GM18526 (cell line): ENCODE results near the gene CC2D1A.

Experiments used
- POLR2A ChIP-seq: IDR thresholded peaks from 3 replicates; pipeline ENCODE4 v1.6.1; 2011; ENCODE audit not compliant: insufficient read length; ENCODE audit errors: extremely low read depth

Gene CC2D1A

DNA sequence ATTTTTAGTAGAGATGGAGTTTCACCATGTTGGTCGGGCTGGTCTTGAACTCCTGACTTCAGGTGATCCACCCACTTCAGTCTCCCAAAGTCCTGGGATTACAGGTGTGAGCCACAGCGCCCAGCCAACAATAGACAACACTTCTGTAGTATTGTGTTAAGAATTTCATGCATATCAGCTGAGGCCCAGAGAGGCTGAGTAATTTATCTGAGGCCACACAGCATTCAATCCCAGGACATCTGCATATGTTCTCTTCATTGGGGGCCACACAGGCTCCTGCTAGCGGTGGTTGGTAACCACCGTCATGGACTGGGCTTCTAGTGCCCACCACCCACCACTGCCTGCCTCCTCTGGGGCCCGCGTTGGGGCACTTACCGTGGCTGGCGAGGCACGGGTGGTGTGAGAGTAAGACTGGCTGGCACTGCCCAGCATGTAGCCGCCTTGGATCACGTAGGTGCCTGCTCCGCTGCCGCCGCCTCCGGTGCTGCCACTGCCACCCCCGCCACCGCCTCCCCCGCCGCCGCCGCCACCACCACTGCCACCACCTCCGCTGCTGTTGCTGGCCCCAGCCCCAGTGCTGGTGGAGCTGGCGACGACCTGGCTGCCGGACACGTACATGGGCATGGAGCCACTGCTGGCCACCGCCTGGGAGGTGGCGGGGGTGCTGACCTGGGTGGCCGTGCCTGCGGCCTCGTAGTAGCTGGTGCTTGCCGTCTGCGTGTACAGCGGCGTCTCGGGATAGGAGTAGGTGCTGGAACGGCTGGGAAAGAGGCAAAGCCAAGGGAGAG is 66.6 kb downstream of the CC2D1A start:
- TF ChIP-seq POLR2A, result no peak

DNA sequence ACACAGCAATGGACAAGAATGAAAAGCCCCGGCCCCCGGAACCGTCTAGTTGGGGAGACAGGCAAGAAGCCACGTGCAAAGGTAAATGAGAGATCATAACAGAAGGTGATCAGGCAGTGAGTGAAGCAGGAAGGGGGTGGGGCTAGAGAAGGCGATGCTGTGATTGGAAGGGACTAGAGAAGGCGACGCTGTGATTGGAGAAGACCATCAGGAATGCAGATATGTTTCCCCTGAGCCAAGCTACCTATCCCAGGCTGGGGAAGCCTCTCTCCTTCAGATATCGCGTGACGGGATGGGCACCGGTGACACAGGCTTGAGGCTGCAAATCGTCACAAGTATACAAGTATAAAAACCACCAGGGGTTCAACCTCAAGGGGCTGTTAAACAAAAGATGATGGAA is 68.1 kb downstream of the CC2D1A start:
- TF ChIP-seq POLR2A, result no peak

DNA sequence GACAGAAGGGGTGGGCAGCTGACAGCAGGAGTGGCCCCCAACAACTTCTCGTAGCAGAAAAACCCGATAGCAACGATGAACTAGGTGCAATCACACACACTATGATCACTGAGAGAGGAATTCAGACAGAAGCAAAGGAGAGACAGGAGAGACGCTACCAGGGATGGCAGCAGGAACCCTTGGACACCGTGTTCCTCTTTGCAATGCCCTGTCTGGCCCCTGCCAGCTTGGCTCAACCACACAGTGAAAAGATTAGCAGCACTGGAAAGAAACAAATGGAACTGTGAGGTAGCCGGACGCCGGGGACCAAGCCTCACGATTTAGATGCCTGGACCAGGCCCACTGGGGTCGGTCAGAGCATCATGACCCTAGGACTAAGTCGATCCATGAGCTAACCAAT is 69.9 kb downstream of the CC2D1A start:
- TF ChIP-seq POLR2A, result no peak

DNA sequence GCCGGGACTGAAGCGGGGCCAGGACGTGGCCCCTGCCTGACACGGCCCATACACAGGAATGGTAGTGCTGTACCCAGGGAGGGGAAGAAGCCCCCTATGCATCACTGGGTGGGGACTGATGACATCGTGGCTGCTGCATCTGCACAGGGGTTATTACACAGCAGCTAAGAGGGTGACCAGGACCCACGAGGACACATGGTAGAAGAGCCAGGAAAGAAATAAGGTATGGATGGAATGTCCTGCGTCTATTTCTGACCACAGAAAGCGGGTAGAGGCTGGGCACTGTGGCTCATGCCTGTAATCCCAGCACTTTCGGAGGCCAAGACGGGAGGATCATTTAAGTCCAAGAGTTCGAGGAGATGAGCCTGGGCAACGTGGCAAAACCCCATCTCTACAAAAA is 70.4 kb downstream of the CC2D1A start:
- TF ChIP-seq POLR2A, result no peak

DNA sequence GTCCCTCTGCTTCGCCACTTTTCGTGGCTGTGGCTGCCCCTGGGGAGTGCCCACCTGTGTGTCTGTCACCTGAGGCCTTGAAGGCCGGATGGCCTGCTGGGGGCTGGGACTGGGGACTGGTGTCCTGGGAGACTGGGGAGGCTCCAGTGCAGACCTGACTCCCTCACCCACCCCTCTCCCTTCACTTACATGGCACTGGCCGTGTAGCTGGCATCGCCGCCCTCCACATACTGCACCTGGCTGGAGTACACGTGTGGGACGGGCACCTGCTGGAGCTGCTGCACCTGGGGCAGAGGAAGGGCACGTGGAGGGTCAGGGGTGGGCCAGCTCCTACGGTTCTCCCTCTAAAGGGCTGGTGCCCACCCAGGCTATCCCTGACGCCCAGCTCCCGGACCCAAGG is 71.8 kb downstream of the CC2D1A start:
- TF ChIP-seq POLR2A, result no peak

DNA sequence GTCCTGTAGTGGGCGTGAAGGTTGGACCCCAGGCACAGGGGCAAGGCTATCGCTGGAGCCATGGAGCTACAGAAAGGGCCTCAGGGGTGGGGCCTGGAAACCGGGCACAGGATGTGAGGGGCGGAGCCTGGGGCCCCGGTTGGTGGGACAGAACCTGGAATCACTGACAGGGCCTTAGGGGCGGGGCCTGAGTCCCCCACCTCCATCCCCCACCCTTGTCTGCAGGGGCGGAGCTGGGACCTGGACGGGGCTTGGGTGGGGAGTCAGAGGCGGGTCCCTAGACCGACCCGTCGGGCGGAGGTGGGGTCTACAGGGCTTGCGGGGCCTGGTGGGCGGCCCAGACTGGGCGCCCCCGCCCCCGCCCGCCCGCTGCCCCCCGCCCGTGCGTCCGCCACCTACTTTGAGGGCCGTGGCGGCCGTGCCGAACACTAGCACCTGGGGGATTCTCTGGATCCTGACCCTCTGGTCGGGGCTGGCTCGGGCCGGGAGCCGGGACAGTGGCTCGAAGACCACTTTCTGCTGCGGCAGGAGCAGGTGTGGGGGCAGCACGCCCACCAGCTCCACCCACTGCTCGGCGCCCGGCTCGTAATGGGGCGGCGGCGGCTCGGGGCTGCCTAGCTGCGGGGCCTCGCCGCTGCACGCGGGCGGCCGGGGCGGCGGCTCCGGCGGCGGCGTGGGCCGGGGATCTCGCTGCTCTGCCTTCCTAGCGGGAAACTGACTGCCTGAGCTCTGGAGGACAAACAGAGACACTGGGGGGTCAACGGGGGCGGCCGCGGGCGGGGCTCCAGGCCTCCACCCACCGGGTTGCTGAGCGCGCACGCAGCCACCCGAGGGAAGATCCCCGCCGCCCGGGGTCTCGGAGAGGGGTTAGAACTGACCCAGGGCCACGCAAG is 72.6 kb downstream of the CC2D1A start:
- TF ChIP-seq POLR2A, result no peak

DNA sequence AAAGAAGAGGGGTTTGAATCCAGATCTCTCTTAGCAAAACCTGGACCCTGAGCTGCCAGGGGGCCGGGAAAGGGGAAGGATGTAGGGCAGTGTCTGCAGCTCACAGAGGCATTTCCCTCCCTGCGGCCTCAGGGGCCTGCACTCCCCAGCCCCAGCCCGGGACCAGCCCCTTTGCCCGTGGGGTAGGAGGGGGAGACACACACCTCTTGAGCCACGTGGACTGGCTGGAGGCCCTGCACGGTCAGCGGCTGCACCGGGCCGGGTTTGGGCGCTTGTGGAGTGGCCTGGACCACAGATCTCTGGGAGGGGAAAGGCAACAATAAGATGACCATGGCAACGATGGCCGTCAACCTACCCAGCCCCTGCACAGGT is 73.2 kb downstream of the CC2D1A start:
- no peak for TF ChIP-seq POLR2A

DNA sequence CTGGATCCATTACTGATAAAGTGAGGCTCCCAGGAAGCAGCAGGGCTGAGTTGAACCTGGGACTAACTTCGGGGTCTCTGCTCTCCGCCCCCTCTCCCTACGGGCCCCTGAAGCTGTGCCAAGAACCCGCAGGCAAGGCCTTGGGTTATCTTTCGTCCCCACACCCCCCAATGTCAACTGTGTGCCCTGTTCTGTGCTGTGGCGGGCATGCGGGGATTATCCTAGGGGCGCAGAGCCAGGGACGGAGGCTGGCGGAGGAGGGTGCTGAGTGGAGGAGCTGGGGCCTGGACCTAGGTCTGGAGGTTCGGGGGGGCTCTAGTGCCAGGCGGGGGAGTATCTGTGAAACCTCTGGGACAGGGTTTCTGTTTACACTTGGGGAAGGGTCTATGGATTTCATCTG is 73.7 kb downstream of the CC2D1A start:
- no peak for TF ChIP-seq POLR2A

DNA sequence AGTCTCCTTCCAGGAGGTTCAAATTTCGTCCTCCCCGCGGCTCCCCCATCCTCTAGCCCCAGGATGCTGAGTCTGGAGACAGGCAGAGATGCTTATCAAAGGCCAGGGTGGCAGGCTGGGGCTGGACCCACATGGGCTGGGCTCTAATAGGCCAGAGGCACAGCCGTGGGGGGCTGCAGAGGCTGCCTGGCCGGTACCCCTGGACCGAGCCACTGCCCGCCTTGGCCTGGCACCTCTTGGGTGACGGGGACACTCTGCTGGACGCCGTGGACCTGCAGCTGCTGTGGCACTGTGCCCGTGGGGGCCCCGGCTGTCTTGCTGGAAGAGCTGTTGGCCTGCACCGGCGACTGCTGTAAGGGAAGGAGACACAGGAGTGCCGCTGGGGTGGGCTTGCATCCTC is 74.3 kb downstream of the CC2D1A start:
- no peak for TF ChIP-seq POLR2A
